Rectal smooth muscle tissue (tissue), 1 donor: ENCODE data around the gene FER.

Experiments
- H3K27ac ChIP-seq: one replicate; pipeline ENCODE4 v1.7.0; 2013; ENCODE audit warnings: low read depth, low read length, inconsistent platforms
- H3K27me3 ChIP-seq: one replicate; pipeline ENCODE4 v1.7.0; 2013; ENCODE audit warnings: low read length; ENCODE audit not compliant: control insufficient read depth, insufficient read depth
- H3K36me3 ChIP-seq: one replicate; pipeline ENCODE4 v1.7.0; 2013; ENCODE audit warnings: low read length; ENCODE audit not compliant: control insufficient read depth, insufficient read depth
- H3K4me1 ChIP-seq: one replicate; pipeline ENCODE4 v1.7.0; 2013; ENCODE audit warnings: low read length; ENCODE audit not compliant: control insufficient read depth, insufficient read depth
- H3K4me3 ChIP-seq: one replicate; pipeline ENCODE4 v1.7.0; 2013; ENCODE audit warnings: low read length
- H3K9ac ChIP-seq: one replicate; pipeline ENCODE4 v1.7.0; 2013; ENCODE audit warnings: low read length

Gene FER

GRCh38 chr5:109141222-109142200 is 393.8 kb downstream of the FER start:
- H3K27me3 ChIP-seq: no peaks in the 10 kb centered on the region
- H3K4me1 ChIP-seq: peaks cover 4% of the 10 kb centered on the region
- no peak overlapping the region for H3K4me3 ChIP-seq
- H3K9ac ChIP-seq: no peak overlapping the region
- H3K36me3 ChIP-seq: no peaks in the 10 kb centered on the region
- H3K27ac ChIP-seq: no peak overlapping the region

GRCh38 chr5:109143031-109143430 is 395.3 kb downstream of the FER start:
- Histone ChIP-seq H3K27ac (no peak overlapping the region), H3K4me1 (peaks cover 4% of the 10 kb centered on the region), H3K9ac (no peak overlapping the region)

DNA sequence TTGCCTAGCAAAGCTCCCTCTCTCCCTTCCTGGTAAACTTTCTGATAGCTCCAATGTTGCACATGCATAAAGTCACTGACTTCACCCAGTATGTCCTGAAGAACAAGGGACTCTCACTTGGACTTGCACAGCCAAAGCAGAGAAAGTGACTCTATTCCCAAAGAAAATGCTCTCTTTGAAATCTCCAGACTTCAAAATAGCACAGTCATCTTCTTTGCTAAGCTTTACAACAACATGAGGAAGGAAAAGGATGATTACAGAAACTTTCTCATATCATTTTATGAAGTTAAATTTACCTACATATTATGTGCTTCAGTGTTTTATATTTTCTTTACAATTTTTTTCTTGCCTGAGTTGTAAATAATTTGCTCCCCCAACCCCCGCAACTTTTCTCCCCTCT is 397.4 kb downstream of the FER start:
- H3K9ac ChIP-seq: no peak overlapping the region
- no peaks in the 10 kb centered on the region for H3K27me3 ChIP-seq
- H3K4me1 ChIP-seq: peaks cover 4% of the 10 kb centered on the region
- H3K36me3 ChIP-seq: no peaks in the 10 kb centered on the region
- H3K27ac ChIP-seq: no peak overlapping the region
- H3K4me3 ChIP-seq: no peak overlapping the region

More at GRCh38 chr5:109143031-109143430, 395.3 kb downstream of the FER start:
- Histone ChIP-seq H3K36me3 (no peaks in the 10 kb centered on the region), H3K27me3 (no peaks in the 10 kb centered on the region), H3K4me3 (no peak overlapping the region)

GRCh38 chr5:109146591-109146990 is 398.9 kb downstream of the FER start:
- no peak overlapping the region for H3K9ac ChIP-seq
- H3K27me3 ChIP-seq: no peaks in the 10 kb centered on the region
- H3K27ac ChIP-seq: no peak overlapping the region
- no peaks in the 10 kb centered on the region for H3K36me3 ChIP-seq
- H3K4me1 ChIP-seq: peaks cover 4% of the 10 kb centered on the region
- H3K4me3 ChIP-seq: no peak overlapping the region

DNA sequence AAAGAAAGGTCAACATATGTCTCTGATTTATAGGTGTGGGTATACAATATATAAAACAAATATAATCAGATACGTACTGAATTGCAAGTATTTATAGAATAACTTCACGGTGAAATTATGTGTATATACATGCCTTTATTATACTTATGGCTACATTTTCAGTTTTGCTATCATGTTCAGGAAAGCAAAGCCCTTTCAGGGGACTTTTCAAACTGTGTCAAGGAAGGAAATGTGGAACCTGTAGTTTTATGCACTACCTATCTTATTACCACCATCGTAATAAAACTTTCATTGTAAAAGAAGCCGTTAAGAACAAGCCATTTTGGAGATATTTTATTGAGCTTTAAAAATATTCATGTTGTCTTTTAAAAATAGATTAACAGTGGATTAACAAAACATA is 404.9 kb downstream of the FER start:
- Histone ChIP-seq H3K27me3 (no peaks in the 10 kb centered on the region), H3K4me1 (no peaks in the 10 kb centered on the region), H3K36me3 (no peaks in the 10 kb centered on the region), H3K27ac (no peak overlapping the region), H3K4me3 (no peak overlapping the region), H3K9ac (no peak overlapping the region)

DNA sequence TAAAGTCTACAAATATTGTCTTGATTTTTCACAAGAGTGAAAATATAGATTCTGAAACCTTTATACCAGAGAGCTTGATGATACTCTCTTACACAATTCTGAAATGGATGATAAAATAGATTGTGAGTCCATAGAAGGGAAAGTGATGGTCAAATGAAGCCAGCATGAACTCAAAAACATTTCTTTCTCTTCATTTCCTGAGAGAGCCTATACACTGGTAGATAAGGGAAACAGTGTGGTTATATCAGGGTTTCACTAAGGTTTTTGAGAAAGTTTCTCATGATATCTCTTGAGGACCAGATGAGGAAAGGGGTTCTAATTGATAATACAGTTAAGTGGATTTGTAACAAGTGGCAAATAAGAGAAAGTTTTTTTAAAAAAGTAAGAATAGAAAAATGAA is 407.9 kb downstream of the FER start:
- H3K36me3 ChIP-seq: no peaks in the 10 kb centered on the region
- H3K4me3 ChIP-seq: no peak overlapping the region
- H3K27me3 ChIP-seq: no peaks in the 10 kb centered on the region
- no peaks in the 10 kb centered on the region for H3K4me1 ChIP-seq
- H3K27ac ChIP-seq: no peak overlapping the region
- H3K9ac ChIP-seq: no peak overlapping the region

DNA sequence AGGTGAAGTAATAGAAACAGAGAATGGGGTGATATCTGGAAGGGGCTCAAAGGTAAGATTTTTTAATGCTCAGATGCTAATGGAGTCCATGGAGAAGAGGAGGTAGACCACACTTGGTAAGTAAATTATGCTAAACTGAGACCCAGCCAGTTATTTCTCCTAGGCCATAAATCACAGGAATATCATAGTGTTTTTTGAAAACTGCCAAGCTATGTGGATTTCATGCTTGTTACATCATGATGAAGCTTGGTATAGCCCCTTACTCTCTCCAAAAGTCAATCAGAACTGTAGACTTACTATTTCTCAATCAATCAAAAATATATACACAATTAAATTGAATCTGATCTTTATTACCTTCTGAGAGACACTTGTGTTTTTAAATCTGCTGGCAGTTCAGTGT is 409.2 kb downstream of the FER start:
- Histone ChIP-seq H3K4me3 (no peak overlapping the region), H3K4me1 (no peaks in the 10 kb centered on the region), H3K27ac (no peak overlapping the region), H3K36me3 (no peaks in the 10 kb centered on the region), H3K27me3 (no peaks in the 10 kb centered on the region), H3K9ac (no peak overlapping the region)

GRCh38 chr5:109160468-109160867 is 412.8 kb downstream of the FER start:
- H3K9ac ChIP-seq: no peak overlapping the region
- no peaks in the 10 kb centered on the region for H3K27me3 ChIP-seq
- no peaks in the 10 kb centered on the region for H3K4me1 ChIP-seq
- H3K4me3 ChIP-seq: no peak overlapping the region
- no peak overlapping the region for H3K27ac ChIP-seq
- H3K36me3 ChIP-seq: no peaks in the 10 kb centered on the region

- Histone ChIP-seq H3K4me3 (no peak overlapping the region), H3K27me3 (no peaks in the 10 kb centered on the region), H3K4me1 (no peaks in the 10 kb centered on the region), H3K9ac (no peak overlapping the region), H3K27ac (no peak overlapping the region), H3K36me3 (no peaks in the 10 kb centered on the region)
Measured at GRCh38 chr5:109161914-109162683, 414.4 kb downstream of the FER start.

DNA sequence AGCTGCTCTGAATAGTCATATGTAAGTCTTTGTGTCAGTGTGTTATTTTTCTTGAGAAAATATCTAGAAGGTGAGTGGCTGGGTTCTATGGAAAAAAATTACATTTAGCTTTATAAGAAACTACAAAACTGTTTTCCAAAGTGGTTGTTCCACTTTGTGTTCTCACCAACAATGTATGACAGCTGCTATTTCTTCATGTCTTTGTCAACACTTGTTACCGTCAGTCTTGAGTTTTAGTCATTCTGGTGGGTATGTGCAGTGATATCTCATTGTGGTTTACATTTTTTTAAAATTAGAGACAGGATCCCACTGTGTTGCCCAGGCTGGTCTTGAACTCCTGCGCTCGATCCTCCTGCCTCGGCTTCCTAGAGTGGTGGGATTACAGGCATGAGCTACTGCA is 415.6 kb downstream of the FER start:
- no peak overlapping the region for H3K9ac ChIP-seq
- no peaks in the 10 kb centered on the region for H3K36me3 ChIP-seq
- H3K4me1 ChIP-seq: no peaks in the 10 kb centered on the region
- no peaks in the 10 kb centered on the region for H3K27me3 ChIP-seq
- H3K27ac ChIP-seq: no peak overlapping the region
- no peak overlapping the region for H3K4me3 ChIP-seq

DNA sequence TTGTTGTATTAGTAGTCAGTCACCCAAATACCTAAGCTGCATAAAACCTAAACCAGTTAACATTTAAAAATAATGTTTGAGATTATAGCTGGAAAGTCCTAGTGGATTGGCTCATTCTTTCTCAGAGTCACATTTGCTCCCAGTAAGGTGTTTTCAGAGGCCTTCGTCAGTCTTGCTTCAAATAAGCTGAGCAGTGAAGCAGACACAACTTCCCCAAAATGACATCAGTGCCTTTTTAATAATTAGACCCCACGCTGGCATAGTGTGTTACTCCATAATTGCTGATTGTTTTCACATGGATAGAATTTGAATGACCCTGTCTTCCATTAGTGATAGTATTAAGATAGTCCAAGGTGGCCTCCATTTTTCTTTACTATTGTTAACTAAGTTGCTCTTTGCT is 416.3 kb downstream of the FER start:
- Histone ChIP-seq H3K4me1 (no peaks in the 10 kb centered on the region), H3K27me3 (no peaks in the 10 kb centered on the region), H3K36me3 (no peaks in the 10 kb centered on the region), H3K4me3 (no peak overlapping the region), H3K9ac (no peak overlapping the region), H3K27ac (no peak overlapping the region)

DNA sequence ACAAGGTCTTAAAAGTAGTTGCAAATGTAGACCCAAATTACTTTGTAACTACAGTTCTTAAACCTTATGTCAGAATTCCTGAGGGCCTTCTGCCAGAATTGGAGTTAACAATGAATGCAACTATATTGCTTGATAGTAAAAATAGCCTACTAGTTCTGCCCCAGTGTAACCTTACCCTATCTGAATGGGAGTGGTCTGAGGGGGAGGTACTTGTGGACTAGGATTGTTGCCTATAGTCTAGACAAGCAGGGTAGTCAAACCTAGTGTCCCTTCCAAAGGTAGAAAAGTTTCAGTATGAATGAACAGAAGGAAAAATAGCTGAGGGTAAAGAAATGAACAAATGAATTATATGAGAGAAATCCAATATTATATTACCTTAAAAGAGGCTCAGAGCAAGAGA is 419.9 kb downstream of the FER start:
- Histone ChIP-seq H3K4me1 (no peaks in the 10 kb centered on the region), H3K27ac (no peak overlapping the region), H3K27me3 (no peaks in the 10 kb centered on the region), H3K9ac (no peak overlapping the region), H3K36me3 (no peaks in the 10 kb centered on the region), H3K4me3 (no peak overlapping the region)
